HEK293T (cell line): Measurements from ENCODE around the gene ZNF865.

ENCODE experiments used
- CTCF ChIA-PET: fragments of 350-600 bp; formaldehyde crosslinking; extraction: SDS; loops from one replicate; lab custom pipeline; 2021; ENCODE audit warnings: antibody characterized with exemption, inconsistent platforms; lab: Yijun Ruan, JAX
- POLR2A ChIA-PET: fragments of 350-600 bp; formaldehyde crosslinking; extraction: SDS; loops from one replicate; lab custom pipeline; 2020; ENCODE audit warnings: antibody characterized with exemption, inconsistent platforms; lab: Yijun Ruan, JAX
- DNase-seq: peaks from one replicate; pipeline ENCODE4 v3.0.0; 2012; ENCODE audit warnings: mixed read lengths; ENCODE audit errors: extremely low spot score
- ARNT ChIP-seq: fragments of 450-650 bp; IDR thresholded peaks from 2 replicates; pipeline ENCODE4 v1.6.1; 2017; ENCODE audit warnings: mild to moderate bottlenecking
- BHLHE40 ChIP-seq: fragments of 450-650 bp; IDR thresholded peaks from 2 replicates; pipeline ENCODE4 v1.6.1; 2016; ENCODE audit warnings: mild to moderate bottlenecking, moderate library complexity, borderline replicate concordance
- CTBP1 ChIP-seq: fragments of 450-650 bp; IDR thresholded peaks from 2 replicates; pipeline ENCODE4 v1.6.1; 2016; ENCODE audit warnings: borderline replicate concordance
- ELF4 ChIP-seq: fragments of 450-650 bp; IDR thresholded peaks from 2 replicates; pipeline ENCODE4 v1.6.1; 2017; ENCODE audit warnings: antibody characterized with exemption
- FOXA1 ChIP-seq: fragments of 450-650 bp; IDR thresholded peaks from 2 replicates; pipeline ENCODE4 v1.6.1; 2016; ENCODE audit warnings: mild to moderate bottlenecking
- FOXK2 ChIP-seq: fragments of 450-650 bp; IDR thresholded peaks from 2 replicates; pipeline ENCODE4 v1.6.1; 2016; ENCODE audit warnings: mild to moderate bottlenecking
- FOXM1 ChIP-seq: fragments of 450-650 bp; IDR thresholded peaks from 2 replicates; pipeline ENCODE4 v1.6.1; 2017; ENCODE audit warnings: mild to moderate bottlenecking, borderline replicate concordance
- HDGF ChIP-seq: fragments of 450-650 bp; IDR thresholded peaks from 2 replicates; pipeline ENCODE4 v1.6.1; 2017; ENCODE audit warnings: antibody characterized with exemption, borderline replicate concordance
- L3MBTL2 ChIP-seq: fragments of 450-650 bp; conservative IDR thresholded peaks from 2 replicates; pipeline ENCODE4 v1.6.1; 2016; ENCODE audit warnings: mild to moderate bottlenecking
- LEF1 ChIP-seq: fragments of 450-650 bp; IDR thresholded peaks from 2 replicates; pipeline ENCODE4 v1.6.1; 2017; ENCODE audit warnings: mild to moderate bottlenecking, borderline replicate concordance
- NFRKB ChIP-seq: fragments of 450-650 bp; IDR thresholded peaks from 2 replicates; pipeline ENCODE4 v1.6.1; 2016; ENCODE audit warnings: mild to moderate bottlenecking, moderate library complexity
- PKNOX1 ChIP-seq: fragments of 450-650 bp; IDR thresholded peaks from 2 replicates; pipeline ENCODE4 v1.6.1; 2016
- SP1 ChIP-seq: fragments of 450-650 bp; IDR thresholded peaks from 2 replicates; pipeline ENCODE4 v1.6.1; 2017
- SUZ12 ChIP-seq: fragments of 450-650 bp; IDR thresholded peaks from 2 replicates; pipeline ENCODE4 v1.6.1; 2016; ENCODE audit warnings: mild to moderate bottlenecking
- TARDBP ChIP-seq: fragments of 450-650 bp; IDR thresholded peaks from 2 replicates; pipeline ENCODE4 v1.6.1; 2016
- ZNF384 ChIP-seq: fragments of 450-650 bp; IDR thresholded peaks from 2 replicates; pipeline ENCODE4 v1.6.1; 2016

The ZNF865 gene

GRCh38 chr19:55609326-55609725 lies 3.9 kb downstream of the ZNF865 start:
- POLR2A ChIA-PET = interaction anchor here (1.0 to 1.2 kb wide), 2 partner anchors 10 to 15 kb away, joined by 3 to 4 read pairs; partner anchors contain the start of genes FIZ1 and ZNF784
- CTCF ChIA-PET = interaction anchor here (0.6 kb wide), 1 partner anchor 16 kb away, joined by 3 read pairs; no protein-coding TSS in a partner anchor
- DNase-seq = no peak
- TF ChIP-seq ELF4 (no peak), SUZ12 (no peak), TARDBP (no peak), L3MBTL2 (no peak), BHLHE40 (no peak), NFRKB (no peak), ZNF384 (no peak), HDGF (no peak), CTBP1 (no peak), SP1 (no peak), FOXA1 (no peak), FOXM1 (no peak), ARNT (no peak), LEF1 (no peak), PKNOX1 (no peak), FOXK2 (no peak)

GRCh38 chr19:55611300-55611982 lies 6.0 kb downstream of the ZNF865 start:
- DNase-seq = no peak
- ChIA-PET CTCF (interaction anchor here (0.5 kb wide), 1 partner anchor 104 kb away, joined by 3 read pairs; no protein-coding TSS in a partner anchor), POLR2A (interaction anchor here (1.4 kb wide), 1 partner anchor 13 kb away, joined by 10 read pairs; the partner anchor contains the start of gene ZNF784)
- TF ChIP-seq SP1 = no peak
- TF ChIP-seq HDGF = no peak
- TF ChIP-seq FOXM1 = no peak
- TF ChIP-seq L3MBTL2 = no peak
- TF ChIP-seq TARDBP = no peak
- TF ChIP-seq FOXK2 = no peak
- no peak for TF ChIP-seq CTBP1
- no peak for TF ChIP-seq ARNT
- TF ChIP-seq NFRKB = no peak
- no peak for TF ChIP-seq PKNOX1
- no peak for TF ChIP-seq ELF4
- no peak for TF ChIP-seq ZNF384
- no peak for TF ChIP-seq BHLHE40
- TF ChIP-seq FOXA1 = no peak
- TF ChIP-seq LEF1 = no peak
- no peak for TF ChIP-seq SUZ12

GRCh38 chr19:55611983-55612645 lies 6.7 kb downstream of the ZNF865 start:
- CTCF ChIA-PET = interaction anchor here (0.5 kb wide), 1 partner anchor 105 kb away, joined by 3 read pairs; no protein-coding TSS in a partner anchor
- TF ChIP-seq ARNT (no peak), FOXA1 (no peak), FOXK2 (no peak), ZNF384 (no peak), FOXM1 (no peak), PKNOX1 (no peak), NFRKB (no peak), ELF4 (no peak), CTBP1 (no peak), L3MBTL2 (no peak), LEF1 (no peak), HDGF (no peak), BHLHE40 (no peak), SP1 (no peak), TARDBP (no peak), SUZ12 (no peak)
- POLR2A ChIA-PET = interaction anchor here (1.3 to 1.4 kb wide), 2 partner anchors 12 to 13 kb away, joined by 3 to 10 read pairs; partner anchors contain the start of genes FIZ1 and ZNF784
- DNase-seq = no peak

- ChIA-PET POLR2A (interaction anchor here (1.3 kb wide), 1 partner anchor 14 kb away, joined by 3 read pairs; the partner anchor contains the start of gene FIZ1), CTCF (no interaction called here)
Measured at GRCh38 chr19:55613396-55613795, 7.9 kb downstream of the ZNF865 start.

More at GRCh38 chr19:55613396-55613795, 7.9 kb downstream of the ZNF865 start:
- DNase-seq = no peak
- TF ChIP-seq FOXA1 = no peak
- TF ChIP-seq TARDBP = no peak
- TF ChIP-seq SUZ12 = no peak
- no peak for TF ChIP-seq ARNT
- no peak for TF ChIP-seq SP1
- TF ChIP-seq LEF1 = no peak
- TF ChIP-seq FOXK2 = no peak
- no peak for TF ChIP-seq NFRKB
- TF ChIP-seq ELF4 = no peak
- TF ChIP-seq L3MBTL2 = no peak
- TF ChIP-seq BHLHE40 = no peak
- no peak for TF ChIP-seq ZNF384
- TF ChIP-seq HDGF = no peak
- no peak for TF ChIP-seq FOXM1
